IMR-90 (cell line): ENCODE results near the gene RTCB.

Source experiments
- BHLHE40 ChIP-seq: fragments of 150-350 bp; IDR thresholded peaks from 2 replicates; pipeline ENCODE4 v1.6.1; 2016; ENCODE audit warnings: mild to moderate bottlenecking, low read depth, low read length
- CEBPB ChIP-seq: IDR thresholded peaks from 2 replicates; pipeline ENCODE4 v1.6.1; 2012; ENCODE audit warnings: low read depth, low read length, improper control_type of control experiment
- MAFK ChIP-seq: IDR thresholded peaks from 2 replicates; pipeline ENCODE4 v1.6.1; 2012; ENCODE audit warnings: low read depth, low read length, improper control_type of control experiment
- MXI1 ChIP-seq: IDR thresholded peaks from 2 replicates; pipeline ENCODE4 v1.6.1; 2012; ENCODE audit warnings: low read depth, mild to moderate bottlenecking, low read length, moderate library complexity, borderline replicate concordance
- POLR2A ChIP-seq: IDR thresholded peaks from 2 replicates; pipeline ENCODE4 v1.6.1; 2012; ENCODE audit warnings: mild to moderate bottlenecking, low read depth, low read length
- RAD21 ChIP-seq: IDR thresholded peaks from 2 replicates; pipeline ENCODE4 v1.6.1; 2012; ENCODE audit warnings: low read length, improper control_type of control experiment
- RFX5 ChIP-seq: IDR thresholded peaks from 2 replicates; pipeline ENCODE4 v1.8.0; 2012; ENCODE audit warnings: low read depth, mild to moderate bottlenecking, low read length, moderate library complexity
- SMC3 ChIP-seq: fragments of 150-350 bp; IDR thresholded peaks from 2 replicates; pipeline ENCODE4 v1.6.1; 2016; ENCODE audit warnings: low read depth, mild to moderate bottlenecking, antibody characterized with exemption, low read length, moderate library complexity
- TF ChIP-seq, protein P1 (sequence below): conservative IDR thresholded peaks from 2 replicates; pipeline ENCODE4 v1.5.1; 2012; ENCODE audit warnings: mild to moderate bottlenecking, low read depth, low read length, improper control_type of control experiment

DNA sequence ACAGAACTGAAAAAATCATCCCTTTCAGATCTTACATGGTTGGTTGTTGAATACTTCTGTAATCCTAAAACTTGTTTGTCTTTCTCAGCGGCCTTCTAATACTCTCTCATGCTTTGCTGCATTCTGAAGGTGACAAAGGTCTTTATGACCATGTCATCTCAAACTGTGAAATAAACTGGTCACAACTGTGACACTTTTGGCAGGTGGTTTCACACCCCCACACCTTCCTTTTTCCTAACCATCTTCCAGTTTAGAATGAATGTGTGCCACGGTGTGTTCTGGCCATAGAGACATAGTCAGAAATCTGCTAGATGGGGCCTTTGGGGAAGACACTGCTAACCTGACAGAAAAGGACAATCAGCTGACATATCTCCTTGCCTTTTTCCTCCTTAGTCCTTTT lies 69.1 kb downstream of the RTCB start:
- TF ChIP-seq, protein P1, sequence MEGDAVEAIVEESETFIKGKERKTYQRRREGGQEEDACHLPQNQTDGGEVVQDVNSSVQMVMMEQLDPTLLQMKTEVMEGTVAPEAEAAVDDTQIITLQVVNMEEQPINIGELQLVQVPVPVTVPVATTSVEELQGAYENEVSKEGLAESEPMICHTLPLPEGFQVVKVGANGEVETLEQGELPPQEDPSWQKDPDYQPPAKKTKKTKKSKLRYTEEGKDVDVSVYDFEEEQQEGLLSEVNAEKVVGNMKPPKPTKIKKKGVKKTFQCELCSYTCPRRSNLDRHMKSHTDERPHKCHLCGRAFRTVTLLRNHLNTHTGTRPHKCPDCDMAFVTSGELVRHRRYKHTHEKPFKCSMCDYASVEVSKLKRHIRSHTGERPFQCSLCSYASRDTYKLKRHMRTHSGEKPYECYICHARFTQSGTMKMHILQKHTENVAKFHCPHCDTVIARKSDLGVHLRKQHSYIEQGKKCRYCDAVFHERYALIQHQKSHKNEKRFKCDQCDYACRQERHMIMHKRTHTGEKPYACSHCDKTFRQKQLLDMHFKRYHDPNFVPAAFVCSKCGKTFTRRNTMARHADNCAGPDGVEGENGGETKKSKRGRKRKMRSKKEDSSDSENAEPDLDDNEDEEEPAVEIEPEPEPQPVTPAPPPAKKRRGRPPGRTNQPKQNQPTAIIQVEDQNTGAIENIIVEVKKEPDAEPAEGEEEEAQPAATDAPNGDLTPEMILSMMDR, result no peak
- TF ChIP-seq MAFK (no peak), CEBPB (no peak), RAD21 (no peak), MXI1 (no peak), SMC3 (no peak), POLR2A (no peak), BHLHE40 (no peak), RFX5 (no peak)
